Measurements from ENCODE around the gene RASGRP4. TPM values are rescaled to one million over a fixed set of nuclear protein-coding genes. Genes with fewer than 3 reads are reported as not detected.

The RASGRP4 gene
- total and polyA plus RNA-seq, 8 donors: 0.20 to 1.3 (median 0.47) TPM

GRCh38 chr19:38463365-38463764 is 37.3 kb upstream of the RASGRP4 start:
- WGBS, 2 donors: 78 to 82% methylated on average over 18 of the region's 18 CpGs
- Histone ChIP-seq H3K27me3 (no peaks in the 10 kb centered on the region), H3K27ac (no peak overlapping the region), H3K36me3 (no peaks in the 10 kb centered on the region), H3K4me3 (no peak overlapping the region), H3K9me3 (no peaks in the 10 kb centered on the region), H3K4me1 (no peaks in the 10 kb centered on the region)
- ATAC-seq (no peak), DNase-seq (no peak), FAIRE-seq (no peak)
- TF ChIP-seq CTCF (IDR thresholded peaks at IDR 0.05): no peak
- intact Hi-C loops (cut with DNase I): no loop called here

DNA sequence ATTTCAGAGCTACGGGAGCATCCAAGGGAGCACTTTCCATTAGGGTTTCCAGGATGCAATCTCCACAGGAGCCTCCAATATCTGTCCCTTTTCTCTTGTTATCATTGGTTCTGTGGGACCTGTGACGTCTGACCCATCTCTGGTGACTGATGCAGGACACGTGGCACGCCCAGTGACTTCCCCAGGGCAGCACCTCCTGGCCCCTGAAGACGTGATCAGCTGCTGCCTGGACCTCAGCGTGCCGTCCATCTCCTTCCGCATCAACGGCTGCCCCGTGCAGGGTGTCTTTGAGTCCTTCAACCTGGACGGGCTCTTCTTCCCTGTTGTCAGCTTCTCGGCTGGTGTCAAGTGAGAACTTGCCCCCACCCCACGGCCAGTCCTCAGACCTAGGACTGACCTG is 33.0 kb upstream of the RASGRP4 start:
- 60 to 67% methylated on average over 13 of the region's 13 CpGs for WGBS, 2 donors
- Histone ChIP-seq H3K27ac (no peak overlapping the region), H3K27me3 (no peaks in the 10 kb centered on the region), H3K4me3 (no peak overlapping the region), H3K9me3 (no peaks in the 10 kb centered on the region), H3K36me3 (no peaks in the 10 kb centered on the region), H3K4me1 (no peaks in the 10 kb centered on the region)
- intact Hi-C loops (cut with DNase I): no loop called here
- DNase-seq (no peak), FAIRE-seq (no peak), ATAC-seq (no peak)
- no peak for TF ChIP-seq CTCF (IDR thresholded peaks at IDR 0.05)

- Histone ChIP-seq H3K27me3 (no peaks in the 10 kb centered on the region), H3K9me3 (no peaks in the 10 kb centered on the region), H3K27ac (no peak overlapping the region), H3K36me3 (no peaks in the 10 kb centered on the region), H3K4me3 (no peak overlapping the region), H3K4me1 (no peaks in the 10 kb centered on the region)
- FAIRE-seq (no peak), DNase-seq (no peak), ATAC-seq (no peak)
- 70 to 79% methylated on average over 15 of the region's 15 CpGs for WGBS, 2 donors
- intact Hi-C loops (cut with DNase I): no loop called here
- TF ChIP-seq CTCF (IDR thresholded peaks at IDR 0.05): no peak
Observed at GRCh38 chr19:38457690-38458405, 31.8 kb upstream of the RASGRP4 start.

DNA sequence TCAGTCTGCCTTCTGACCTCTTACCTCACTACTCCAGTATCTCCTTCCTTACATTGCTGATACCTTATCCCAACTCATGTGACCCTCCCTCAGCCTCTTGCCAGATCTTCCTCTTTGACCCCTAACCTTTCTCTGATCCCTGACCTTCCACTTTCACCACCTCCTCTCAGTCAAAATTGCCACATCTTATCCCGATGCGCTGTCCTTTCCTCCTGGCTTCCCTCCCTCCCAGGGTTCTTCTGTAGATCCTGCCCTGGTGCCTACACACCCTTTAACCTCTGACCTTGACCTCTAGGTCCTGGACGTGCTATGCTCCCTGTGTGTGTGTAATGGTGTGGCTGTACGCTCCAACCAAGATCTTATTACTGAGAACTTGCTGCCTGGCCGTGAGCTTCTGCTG is 31.2 kb upstream of the RASGRP4 start:
- Histone ChIP-seq H3K36me3 (no peaks in the 10 kb centered on the region), H3K4me1 (no peaks in the 10 kb centered on the region), H3K27me3 (no peaks in the 10 kb centered on the region), H3K4me3 (no peak overlapping the region), H3K27ac (no peak overlapping the region), H3K9me3 (no peaks in the 10 kb centered on the region)
- no peak for TF ChIP-seq CTCF (IDR thresholded peaks at IDR 0.05)
- no peak for ATAC-seq
- no peak for FAIRE-seq
- DNase-seq: no peak
- 51 to 57% methylated on average over 5 of the region's 5 CpGs for WGBS, 2 donors
- intact Hi-C loops (cut with DNase I): no loop called here

DNA sequence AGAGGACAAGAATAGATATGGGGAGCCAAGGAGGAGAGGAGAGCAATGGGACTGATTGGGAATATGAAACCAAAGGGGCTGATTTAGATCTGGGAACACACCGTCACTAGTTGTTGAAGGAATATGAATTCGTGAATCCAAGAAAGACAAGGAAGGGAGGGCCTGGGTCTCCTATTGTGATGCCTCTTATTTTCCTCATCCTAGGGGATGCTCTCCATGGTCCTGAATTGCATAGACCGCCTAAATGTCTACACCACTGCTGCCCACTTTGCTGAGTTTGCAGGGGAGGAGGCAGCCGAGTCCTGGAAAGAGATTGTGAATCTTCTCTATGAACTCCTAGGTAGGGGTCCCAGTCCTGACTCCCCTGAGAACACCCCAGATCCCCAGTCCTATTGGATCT is 29.0 kb upstream of the RASGRP4 start:
- FAIRE-seq (no peak), ATAC-seq (no peak), DNase-seq (no peak)
- no peaks in the 10 kb centered on the region for H3K9me3 ChIP-seq
- no peak overlapping the region for H3K27ac ChIP-seq
- no peaks in the 10 kb centered on the region for H3K4me1 ChIP-seq
- H3K4me3 ChIP-seq: no peak overlapping the region
- H3K27me3 ChIP-seq: no peaks in the 10 kb centered on the region
- WGBS, 2 donors: 50% methylated on average over 4 of the region's 4 CpGs
- no peak for TF ChIP-seq CTCF (IDR thresholded peaks at IDR 0.05)
- no peaks in the 10 kb centered on the region for H3K36me3 ChIP-seq
- intact Hi-C loops (cut with DNase I): no loop called here

All from pancreas (tissue), 10 donors.